ENCODE data around the gene MT2A. TPM values are rescaled to one million over a fixed set of nuclear protein-coding genes. Genes with fewer than 3 reads are reported as not detected.

MT2A gene
- total and polyA plus RNA-seq, 7 experiments from 2014 or later: 15.0 to 435 (median 40.7) TPM

DNA sequence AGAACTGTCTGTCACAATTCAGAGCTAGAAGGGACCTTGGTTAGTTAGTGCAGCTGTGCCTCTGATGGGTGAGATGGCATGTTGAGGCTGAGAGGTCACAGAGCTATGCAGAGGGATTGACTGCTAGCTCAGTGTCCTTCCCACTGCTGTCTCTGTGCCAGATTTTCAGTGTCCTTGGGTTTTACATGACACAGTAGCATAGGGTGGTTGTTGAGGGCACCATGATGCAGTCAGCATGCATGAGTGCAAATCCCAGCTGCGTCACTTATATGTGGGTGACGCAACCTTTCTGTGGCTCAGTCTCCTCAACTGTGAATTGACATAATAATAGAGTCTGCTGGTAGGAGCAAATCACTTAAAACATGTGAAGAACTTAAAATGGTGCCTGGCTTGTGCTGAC lies 32.8 kb downstream of the MT2A start:
- intact Hi-C loops (cut with micrococcal nuclease): loop anchor here in 1 of 2 donors (5.0 kb wide), 1 partner anchor 41 kb away; the partner anchor contains the start of gene MT1X
- ChIA-PET CTCF (interaction anchor here (0.5 kb wide), 1 partner anchor 105 kb away, joined by 5 read pairs; no protein-coding TSS in a partner anchor), POLR2A (no interaction called here)
- Histone ChIP-seq H3K27ac (ENCODE audit: low read depth, low read length) (no peak overlapping the region), H3K9me3 (ENCODE audit: control insufficient read depth in 2 of 3, low read length in 3 of 3) (no peaks in the 10 kb centered on the region), H3K36me3 (ENCODE audit: control insufficient read depth in 2 of 3, insufficient read depth in 3 of 3, low read length in 3 of 3) (no peaks in the 10 kb centered on the region), H3K4me1 (ENCODE audit: control insufficient read depth in 2 of 2, insufficient read depth in 2 of 2, low read length in 2 of 2) (peaks cover 11 to 16% of the 10 kb centered on the region in 2 donors), H3K27me3 (ENCODE audit: control insufficient read depth in 2 of 2, insufficient read depth in 2 of 2, low read length in 2 of 2) (peaks cover 4 to 10% of the 10 kb centered on the region in 2 donors), H3K4me3 (ENCODE audit: low read length) (no peak overlapping the region)
- no peak overlapping the region for H3K27ac Mint-ChIP-seq
- H3K4me3 Mint-ChIP-seq: no peak overlapping the region
- peaks cover 47 to 85% (median 49%) of the 10 kb centered on the region in 5 donors for H3K27me3 Mint-ChIP-seq
- peaks cover 21 to 48% (median 33%) of the 10 kb centered on the region in 7 donors for H3K4me1 Mint-ChIP-seq
- ATAC-seq (no peak), DNase-seq (no peak)
- H3K9me3 Mint-ChIP-seq: peaks cover 0 to 2% (median 0%) of the 10 kb centered on the region in 11 donors
- no peaks in the 10 kb centered on the region for H3K36me3 Mint-ChIP-seq

- H3K36me3 Mint-ChIP-seq: no peaks in the 10 kb centered on the region
- no peaks in the 10 kb centered on the region for H3K9me3 ChIP-seq (ENCODE audit: control insufficient read depth in 2 of 3, low read length in 3 of 3)
- DNase-seq: peak; percentile 42 to 79 (median 57)
- H3K27me3 ChIP-seq (ENCODE audit: control insufficient read depth in 2 of 2, insufficient read depth in 2 of 2, low read length in 2 of 2): peaks cover 0 to 4% of the 10 kb centered on the region in 2 donors
- peaks cover 28 to 84% (median 34%) of the 10 kb centered on the region in 5 donors for H3K27me3 Mint-ChIP-seq
- peak overlapping the region; percentile 60 to 84 (median 80) for H3K4me3 Mint-ChIP-seq
- peak overlapping the region; percentile 48 for H3K4me3 ChIP-seq (ENCODE audit: low read length)
- H3K4me1 Mint-ChIP-seq: peaks cover 15 to 31% (median 25%) of the 10 kb centered on the region in 7 donors
- no peaks in the 10 kb centered on the region for H3K36me3 ChIP-seq (ENCODE audit: control insufficient read depth in 2 of 3, insufficient read depth in 3 of 3, low read length in 3 of 3)
- peak overlapping the region; percentile 40 for H3K27ac ChIP-seq (ENCODE audit: low read depth, low read length)
- ChIA-PET POLR2A (interaction anchor here (0.9 to 1.7 kb wide), 7 partner anchors 9 to 39 kb away, joined by 3 to 9 read pairs (median 5); partner anchors contain the start of genes MT1X and MT2A), CTCF (interaction anchor here (0.7 to 2.5 kb wide), 11 partner anchors 19 to 208 kb away, joined by 3 to 10 read pairs (median 3); partner anchors contain the start of gene MT1X)
- peak overlapping the region in 5 of 9 donors; percentile 37 to 67 (median 54) for H3K27ac Mint-ChIP-seq
- H3K9me3 Mint-ChIP-seq: peaks cover 0 to 2% (median 0%) of the 10 kb centered on the region in 11 donors
- H3K4me1 ChIP-seq (ENCODE audit: control insufficient read depth in 2 of 2, insufficient read depth in 2 of 2, low read length in 2 of 2): peaks cover 11 to 16% of the 10 kb centered on the region in 2 donors
- intact Hi-C loops (cut with micrococcal nuclease): loop anchor here (1.0 to 5.0 kb wide), 12 partner anchors 14 to 129 kb away; partner anchors contain the start of genes MT1E (in 2 of the 2), MT1F (in 2 of the 2), MT1X (in 2 of the 2) and MT2A (in 2 of the 2)
- peak; percentile 99 for ATAC-seq
These were observed 34.8 kb downstream of the MT2A start for GRCh38 chr16:56643080-56643778.

GRCh38 chr16:56643833-56644232 lies 35.4 kb downstream of the MT2A start:
- H3K36me3 ChIP-seq (ENCODE audit: control insufficient read depth in 2 of 3, insufficient read depth in 3 of 3, low read length in 3 of 3): no peaks in the 10 kb centered on the region
- Mint-ChIP-seq H3K36me3 (no peaks in the 10 kb centered on the region), H3K4me1 (peaks cover 15 to 28% (median 23%) of the 10 kb centered on the region in 7 donors), H3K4me3 (peak overlapping the region; percentile 60 to 84 (median 80)), H3K9me3 (peaks cover 0 to 2% (median 0%) of the 10 kb centered on the region in 11 donors), H3K27ac (peak overlapping the region in 6 of 9 donors; percentile 32 to 85 (median 54)), H3K27me3 (peaks cover 23 to 84% (median 34%) of the 10 kb centered on the region in 5 donors)
- H3K9me3 ChIP-seq (ENCODE audit: control insufficient read depth in 2 of 3, low read length in 3 of 3): no peaks in the 10 kb centered on the region
- DNase-seq (no peak), ATAC-seq (no peak)
- peak overlapping the region; percentile 40 for H3K27ac ChIP-seq (ENCODE audit: low read depth, low read length)
- peaks cover 2 to 4% of the 10 kb centered on the region in 2 donors for H3K27me3 ChIP-seq (ENCODE audit: control insufficient read depth in 2 of 2, insufficient read depth in 2 of 2, low read length in 2 of 2)
- ChIA-PET CTCF (interaction anchor here (1.0 to 2.5 kb wide), 8 partner anchors 19 to 67 kb away, joined by 3 to 10 read pairs (median 6); partner anchors contain the start of gene MT1X), POLR2A (interaction anchor here (0.9 to 1.7 kb wide), 7 partner anchors 9 to 39 kb away, joined by 3 to 9 read pairs (median 5); partner anchors contain the start of genes MT1X and MT2A)
- H3K4me3 ChIP-seq (ENCODE audit: low read length): peak overlapping the region; percentile 48
- H3K4me1 ChIP-seq (ENCODE audit: control insufficient read depth in 2 of 2, insufficient read depth in 2 of 2, low read length in 2 of 2): peaks cover 11 to 16% of the 10 kb centered on the region in 2 donors
- intact Hi-C loops (cut with micrococcal nuclease): loop anchor here (1.0 to 5.0 kb wide), 12 partner anchors 13 to 130 kb away; partner anchors contain the start of genes MT1E (in 2 of the 2), MT1F (in 2 of the 2), MT1X (in 2 of the 2) and MT2A (in 2 of the 2)

- peaks cover 0 to 2% (median 0%) of the 10 kb centered on the region in 11 donors for H3K9me3 Mint-ChIP-seq
- peaks cover 10 to 77% (median 20%) of the 10 kb centered on the region in 5 donors for H3K27me3 Mint-ChIP-seq
- H3K27me3 ChIP-seq (ENCODE audit: control insufficient read depth in 2 of 2, insufficient read depth in 2 of 2, low read length in 2 of 2): peaks cover 0 to 8% of the 10 kb centered on the region in 2 donors
- no peaks in the 10 kb centered on the region for H3K36me3 Mint-ChIP-seq
- ChIA-PET CTCF (interaction anchor here (0.7 kb wide), 1 partner anchor 19 kb away, joined by 4 read pairs; no protein-coding TSS in a partner anchor), POLR2A (no interaction called here)
- no peak overlapping the region for H3K27ac ChIP-seq (ENCODE audit: low read depth, low read length)
- DNase-seq (no peak), ATAC-seq (no peak)
- no peaks in the 10 kb centered on the region for H3K36me3 ChIP-seq (ENCODE audit: control insufficient read depth in 2 of 3, insufficient read depth in 3 of 3, low read length in 3 of 3)
- intact Hi-C loops (cut with micrococcal nuclease): no loop called here
- H3K9me3 ChIP-seq (ENCODE audit: control insufficient read depth in 2 of 3, low read length in 3 of 3): no peaks in the 10 kb centered on the region
- no peak overlapping the region for H3K4me3 ChIP-seq (ENCODE audit: low read length)
- H3K4me3 Mint-ChIP-seq: no peak overlapping the region
- no peak overlapping the region for H3K27ac Mint-ChIP-seq
- peaks cover 11 to 16% of the 10 kb centered on the region in 2 donors for H3K4me1 ChIP-seq (ENCODE audit: control insufficient read depth in 2 of 2, insufficient read depth in 2 of 2, low read length in 2 of 2)
- H3K4me1 Mint-ChIP-seq: peaks cover 15 to 28% (median 23%) of the 10 kb centered on the region in 7 donors
These were observed 36.9 kb downstream of the MT2A start for GRCh38 chr16:56645311-56645710.

GRCh38 chr16:56645838-56646237 lies 37.5 kb downstream of the MT2A start:
- intact Hi-C loops (cut with micrococcal nuclease): no loop called here
- H3K27ac Mint-ChIP-seq: no peak overlapping the region
- no peaks in the 10 kb centered on the region for H3K36me3 ChIP-seq (ENCODE audit: control insufficient read depth in 2 of 3, insufficient read depth in 3 of 3, low read length in 3 of 3)
- DNase-seq: no peak
- H3K9me3 ChIP-seq (ENCODE audit: control insufficient read depth in 2 of 3, low read length in 3 of 3): no peaks in the 10 kb centered on the region
- no peaks in the 10 kb centered on the region for H3K9me3 Mint-ChIP-seq
- CTCF ChIA-PET: interaction anchor here (0.7 to 1.0 kb wide), 3 partner anchors 8 to 19 kb away, joined by 3 to 4 read pairs (median 4); no protein-coding TSS in a partner anchor
- H3K36me3 Mint-ChIP-seq: no peaks in the 10 kb centered on the region
- POLR2A ChIA-PET: interaction anchor here (0.6 kb wide), 1 partner anchor 12 kb away, joined by 3 read pairs; the partner anchor contains the start of gene MT1F
- H3K4me3 ChIP-seq (ENCODE audit: low read length): no peak overlapping the region
- peaks cover 15 to 28% (median 23%) of the 10 kb centered on the region in 7 donors for H3K4me1 Mint-ChIP-seq
- peaks cover 11 to 16% of the 10 kb centered on the region in 2 donors for H3K4me1 ChIP-seq (ENCODE audit: control insufficient read depth in 2 of 2, insufficient read depth in 2 of 2, low read length in 2 of 2)
- no peak for ATAC-seq
- peaks cover 0 to 8% of the 10 kb centered on the region in 2 donors for H3K27me3 ChIP-seq (ENCODE audit: control insufficient read depth in 2 of 2, insufficient read depth in 2 of 2, low read length in 2 of 2)
- H3K4me3 Mint-ChIP-seq: no peak overlapping the region
- H3K27ac ChIP-seq (ENCODE audit: low read depth, low read length): no peak overlapping the region
- H3K27me3 Mint-ChIP-seq: peaks cover 8 to 72% (median 14%) of the 10 kb centered on the region in 5 donors

- CTCF ChIA-PET: no interaction called here
- H3K27ac Mint-ChIP-seq: peak overlapping the region in 1 of 9 donors; percentile 62
- no peak overlapping the region for H3K4me3 ChIP-seq (ENCODE audit: low read length)
These were observed 39.5 kb downstream of the MT2A start for GRCh38 chr16:56647641-56648431.

More at GRCh38 chr16:56647641-56648431, 39.5 kb downstream of the MT2A start:
- no peak overlapping the region for H3K27ac ChIP-seq (ENCODE audit: low read depth, low read length)
- Mint-ChIP-seq H3K27me3 (peaks cover 9 to 73% (median 17%) of the 10 kb centered on the region in 5 donors), H3K4me1 (peaks cover 11 to 20% (median 16%) of the 10 kb centered on the region in 7 donors), H3K4me3 (no peak overlapping the region), H3K36me3 (no peaks in the 10 kb centered on the region), H3K9me3 (no peaks in the 10 kb centered on the region)
- no peaks in the 10 kb centered on the region for H3K36me3 ChIP-seq (ENCODE audit: control insufficient read depth in 2 of 3, insufficient read depth in 3 of 3, low read length in 3 of 3)
- peaks cover 0 to 8% of the 10 kb centered on the region in 2 donors for H3K27me3 ChIP-seq (ENCODE audit: control insufficient read depth in 2 of 2, insufficient read depth in 2 of 2, low read length in 2 of 2)
- H3K4me1 ChIP-seq (ENCODE audit: control insufficient read depth in 2 of 2, insufficient read depth in 2 of 2, low read length in 2 of 2): peaks cover 11 to 15% of the 10 kb centered on the region in 2 donors
- intact Hi-C loops (cut with micrococcal nuclease): no loop called here
- DNase-seq (no peak), ATAC-seq (no peak)
- POLR2A ChIA-PET: interaction anchor here (0.6 to 0.7 kb wide), 2 partner anchors 87 to 281 kb away, joined by 3 to 4 read pairs; no protein-coding TSS in a partner anchor
- no peaks in the 10 kb centered on the region for H3K9me3 ChIP-seq (ENCODE audit: control insufficient read depth in 2 of 3, low read length in 3 of 3)

All from naive thymus-derived CD4-positive, alpha-beta T cell (primary cell).